HG02798 (cell line): Measurements from ENCODE around the gene PFDN5.
"Not testable (repeated sequence)": the region's sequence is repeated elsewhere in the genome, so short reads cannot be mapped to it uniquely, and the experiment has no call there.

Experiments used
- ATAC-seq: cut with Tn5 transposase; IDR thresholded peaks from one replicate; pipeline ENCODE4 v1.9.1; 2021; ENCODE audit warnings: mild to moderate bottlenecking; ENCODE audit not compliant: unreplicated experiment, poor library complexity

The PFDN5 gene

GRCh38 chr12:53279888-53280498 lies 15.3 kb upstream of the PFDN5 start:
- no peak for ATAC-seq

DNA sequence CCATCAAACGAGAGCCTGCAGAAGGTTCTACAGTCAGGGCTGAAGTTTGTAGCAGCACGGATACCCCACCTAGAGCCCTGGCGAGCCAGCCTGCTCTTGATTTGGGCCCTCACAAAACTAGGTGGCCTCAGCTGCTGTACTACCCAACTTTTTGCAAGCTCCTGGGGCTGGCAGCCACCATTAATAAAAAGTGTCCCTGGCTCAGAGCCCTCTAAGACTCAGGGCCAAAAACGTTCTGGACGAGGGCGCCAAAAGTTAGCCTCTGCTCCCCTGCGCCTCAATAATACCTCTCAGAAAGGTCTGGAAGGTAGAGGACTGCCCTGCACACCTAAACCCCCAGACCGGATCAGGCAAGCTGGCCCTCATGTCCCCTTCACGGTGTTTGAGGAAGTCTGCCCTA lies 8.9 kb upstream of the PFDN5 start:
- ATAC-seq = no peak

GRCh38 chr12:53287741-53288216 lies 7.6 kb upstream of the PFDN5 start:
- ATAC-seq = no peak

DNA sequence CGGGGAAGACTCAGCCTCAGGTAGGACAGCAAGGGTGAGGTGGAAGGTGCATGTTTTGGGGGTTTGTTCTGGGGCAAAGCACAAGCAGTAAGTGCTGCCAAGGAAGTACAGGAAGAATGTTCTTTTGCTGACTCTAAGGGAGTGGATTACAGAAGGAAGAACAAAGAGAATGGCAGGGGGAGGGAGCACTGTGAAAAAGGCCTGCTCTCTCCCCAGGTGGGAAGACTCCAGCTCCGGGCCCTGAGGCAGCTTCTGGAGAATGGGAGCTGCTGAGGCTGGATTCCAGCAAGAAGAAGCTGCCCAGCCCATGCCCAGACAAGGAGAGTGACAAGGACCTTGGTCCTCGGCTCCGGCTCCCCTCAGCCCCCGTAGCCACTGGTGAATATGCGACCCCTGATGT lies 7.0 kb upstream of the PFDN5 start:
- ATAC-seq = no peak

DNA sequence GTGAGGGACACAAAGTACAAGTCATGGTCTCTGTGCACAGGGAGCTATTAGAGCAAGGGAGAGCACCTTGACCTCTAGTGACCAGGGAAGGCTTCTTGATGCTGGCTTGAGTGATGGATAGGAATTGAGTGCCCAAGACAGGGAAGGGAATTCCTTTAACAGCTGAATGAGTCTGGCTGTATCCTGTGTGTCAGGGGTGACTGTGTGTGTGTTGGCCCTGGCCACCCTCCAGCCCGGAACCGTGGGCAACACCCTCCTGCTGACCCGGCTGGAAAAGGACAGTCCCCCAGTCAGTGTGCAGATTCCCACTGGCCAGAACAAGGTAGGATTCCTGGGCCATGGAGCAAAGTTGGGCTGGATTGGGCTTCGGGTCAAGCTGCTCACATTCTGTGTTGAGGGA lies 5.5 kb upstream of the PFDN5 start:
- ATAC-seq = no peak

GRCh38 chr12:53290661-53291060 lies 4.7 kb upstream of the PFDN5 start:
- no peak for ATAC-seq

DNA sequence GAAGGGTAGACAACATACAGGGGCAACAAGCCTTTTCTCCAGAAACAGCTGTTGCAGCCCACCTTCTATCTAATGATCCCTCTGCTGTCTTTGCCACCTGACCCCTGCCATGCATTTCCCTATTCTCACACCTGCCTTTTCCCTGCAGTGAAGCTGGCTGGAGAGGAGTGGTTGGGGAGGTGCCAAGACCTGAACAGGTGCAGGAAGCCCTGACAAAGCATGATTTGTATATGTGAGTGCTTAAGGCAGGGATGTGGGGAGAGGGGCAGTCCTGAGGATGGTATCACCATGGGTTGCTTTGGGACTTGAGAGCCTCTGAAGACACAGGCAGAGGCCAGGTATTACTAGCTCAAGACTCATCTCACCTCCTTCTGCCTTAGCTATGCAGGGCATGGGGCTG lies 2.9 kb upstream of the PFDN5 start:
- no peak for ATAC-seq

DNA sequence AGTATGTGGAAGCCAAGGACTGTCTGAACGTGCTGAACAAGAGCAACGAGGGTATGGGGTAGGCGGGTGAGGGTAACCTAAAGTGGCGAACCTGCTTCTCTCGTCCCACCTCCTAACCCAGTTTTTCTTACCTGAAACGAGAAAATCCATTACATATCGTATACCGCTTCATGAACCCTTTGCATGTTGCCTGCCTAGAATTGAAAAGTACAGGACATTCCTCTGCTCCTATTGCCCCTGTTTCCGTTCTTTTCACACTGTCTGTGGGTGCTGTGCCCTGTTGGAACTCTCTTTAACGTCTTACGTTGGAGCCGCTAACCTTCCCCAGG lies 513 bp downstream of the PFDN5 start:
- ATAC-seq = no peak

DNA sequence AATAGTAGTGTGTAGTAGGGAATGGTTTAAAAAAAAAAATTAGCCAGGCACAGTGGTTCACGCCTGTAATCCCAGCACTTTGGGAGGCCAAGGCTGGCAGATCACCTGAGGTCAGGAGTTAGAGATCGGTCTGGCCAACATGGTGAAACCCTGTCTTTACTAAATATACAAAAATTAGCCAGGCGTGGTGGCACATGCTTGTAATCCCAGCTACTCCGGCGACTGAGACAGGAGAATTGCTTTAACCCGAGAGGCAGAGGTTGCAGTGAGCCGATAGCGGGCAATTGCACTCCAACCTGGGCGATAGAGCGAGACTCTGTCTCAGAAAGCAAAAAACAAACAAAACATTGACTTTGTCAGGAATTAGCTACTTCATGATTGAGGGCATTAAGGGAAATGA lies 1.8 kb downstream of the PFDN5 start:
- not testable (repeated sequence) for ATAC-seq

GRCh38 chr12:53298164-53298563 lies 2.8 kb downstream of the PFDN5 start:
- no peak for ATAC-seq

- no peak for ATAC-seq
Observed at GRCh38 chr12:53299101-53299453, 3.7 kb downstream of the PFDN5 start.

- peak; percentile 79 for ATAC-seq
Observed at GRCh38 chr12:53299454-53300180, 4.3 kb downstream of the PFDN5 start, which contains the start of gene MYG1. MYG1 (plus strand) TSS chr12:53299695; CDS start chr12:53299738, 43 bp downstream.

- no peak for ATAC-seq
Observed at GRCh38 chr12:53300187-53300586, 4.8 kb downstream of the PFDN5 start.

DNA sequence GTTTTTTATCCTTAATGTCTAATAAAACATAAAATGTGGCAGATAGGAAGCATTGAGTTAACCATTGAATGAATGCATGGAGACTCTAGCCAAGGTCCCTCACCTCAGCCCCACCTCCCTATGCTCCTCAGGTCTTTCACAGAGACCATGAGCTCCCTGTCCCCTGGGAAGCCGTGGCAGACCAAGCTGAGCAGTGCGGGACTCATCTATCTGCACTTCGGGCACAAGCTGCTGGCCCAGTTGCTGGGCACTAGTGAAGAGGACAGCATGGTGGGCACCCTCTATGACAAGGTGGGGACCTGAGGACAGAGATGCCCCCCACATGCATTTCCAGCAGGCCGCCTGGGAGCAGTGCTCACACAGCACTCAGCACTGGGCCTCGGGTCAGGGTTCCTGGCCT lies 7.6 kb downstream of the PFDN5 start:
- no peak for ATAC-seq

- ATAC-seq = no peak
Observed at GRCh38 chr12:53306826-53307225, 11.5 kb downstream of the PFDN5 start.

- ATAC-seq = no peak
Observed at GRCh38 chr12:53308276-53308675, 12.9 kb downstream of the PFDN5 start.

GRCh38 chr12:53313996-53314395 lies 18.7 kb downstream of the PFDN5 start:
- no peak for ATAC-seq

- no peak for ATAC-seq
Observed at GRCh38 chr12:53320352-53321195, 25.2 kb downstream of the PFDN5 start.

GRCh38 chr12:53324113-53324778 lies 28.9 kb downstream of the PFDN5 start:
- peak; percentile 20 for ATAC-seq

DNA sequence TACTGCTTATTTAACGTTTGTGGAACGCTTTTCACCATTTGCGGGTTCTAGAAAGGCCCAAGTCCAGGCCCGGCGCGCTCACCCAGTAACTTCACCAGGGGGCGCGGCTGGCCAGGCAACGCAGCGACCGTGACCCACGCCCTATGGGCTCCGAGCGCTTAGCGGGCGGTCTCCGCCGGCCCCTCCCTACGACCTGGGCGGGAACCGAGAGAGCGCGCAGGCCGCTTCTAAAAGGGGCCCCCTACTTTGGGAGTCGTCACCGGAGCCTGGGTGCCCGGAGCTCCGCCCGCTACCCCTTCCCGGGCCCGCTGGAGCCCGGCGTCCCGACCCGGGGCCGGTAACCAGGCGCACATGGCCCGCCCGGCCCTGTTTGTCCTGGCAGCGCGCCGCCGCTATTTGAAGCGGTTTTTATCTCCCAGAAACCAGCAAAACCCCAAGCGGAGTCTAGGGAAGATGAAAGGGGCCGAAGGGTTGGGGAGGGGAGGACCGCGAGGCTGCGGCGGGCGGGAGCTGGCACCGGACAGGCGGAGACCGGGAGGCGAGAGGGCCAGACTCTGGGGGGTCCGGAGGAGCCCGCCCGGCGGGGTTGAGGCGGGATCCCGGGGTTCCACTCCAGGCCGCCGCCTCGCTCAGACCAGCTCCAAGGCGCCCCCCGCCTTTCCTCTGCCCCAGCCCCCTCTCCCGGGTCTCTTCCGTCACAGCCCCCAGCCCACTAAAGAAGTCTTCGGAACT lies 29.6 kb downstream of the PFDN5 start:
- peak; percentile 63 for ATAC-seq
